ENCODE data around the gene ACTN4. TPM values are rescaled to one million over a fixed set of nuclear protein-coding genes. Genes with fewer than 3 reads are reported as not detected.

The ACTN4 gene
- total and polyA plus RNA-seq, 10 of the 15 experiments (the other 5 are each of a cell fraction or from before 2014, with no cell fraction given): 2.4 to 293 (median 72.5) TPM

- Histone ChIP-seq H3K9me3 (replicated peaks; ENCODE audit: control insufficient read depth, insufficient read depth, low read length) (no peaks in the 10 kb centered on the region), H2AFZ (ENCODE audit: control insufficient read depth, low read depth, low read length) (peak overlapping the region; percentile 35), H3K4me3 (peak overlapping the region; percentile 57; the same call in 1 of the 2 replicates), H3K79me2 (ENCODE audit: control insufficient read depth, insufficient read depth, low read length) (no peaks in the 10 kb centered on the region; the same call in 1 of the 2 replicates), H3K4me2 (ENCODE audit: control insufficient read depth, insufficient read depth) (peak overlapping the region; percentile 72), H3K4me1 (ENCODE audit: control insufficient read depth, insufficient read depth, low read length) (peaks cover 22% of the 10 kb centered on the region), H3K27ac (ENCODE audit: control insufficient read depth, insufficient read depth) (peak overlapping the region; percentile 41), H4K20me1 (ENCODE audit: control insufficient read depth, insufficient read depth) (no peaks in the 10 kb centered on the region), H3K36me3 (ENCODE audit: control insufficient read depth in 2 of 2, insufficient read depth in 2 of 2, low read length in 1 of 2) (peaks cover 0 to 1% of the 10 kb centered on the region in 2 experiments; a peak in 1 of 4 replicates), H3K27me3 (replicated peaks in 1 of 2; ENCODE audit: control insufficient read depth in 2 of 2, insufficient read depth in 2 of 2, low read length in 1 of 2) (no peaks in the 10 kb centered on the region), H3K9ac (ENCODE audit: control insufficient read depth, insufficient read depth, low read length) (peak overlapping the region; percentile 5; the same call in 1 of the 2 replicates)
- ChIA-PET CTCF (interaction anchor here (0.9 to 3.2 kb wide), 8 partner anchors 25 to 219 kb away, joined by 3 to 20 read pairs (median 4); partner anchors contain the start of genes MRPS12, RINL and SARS2), POLR2A (interaction anchor here (0.6 to 1.2 kb wide), 5 partner anchors 10 to 692 kb away, joined by 3 to 5 read pairs (median 3); partner anchors contain the start of gene ECH1), RAD21 (ENCODE audit: unreplicated experiment) (interaction anchor here (1.4 to 1.8 kb wide), 4 partner anchors 144 to 196 kb away, joined by 3 to 11 read pairs (median 6); partner anchors contain the start of genes MRPS12, RINL and SARS2), SMC1A (ENCODE audit: uncharacterized antibody, unreplicated experiment) (interaction anchor here (0.6 to 1.5 kb wide), 3 partner anchors 153 to 397 kb away, joined by 3 to 4 read pairs (median 4); no protein-coding TSS in a partner anchor)
- WGBS (ENCODE audit: insufficient coverage, insufficient replicate concordance, low lambda C conversion rate, missing lambda C conversion rate): 0% methylated on average over 4 of the region's 4 CpGs
- ATAC-seq: peak; percentile 60
- BruUV-seq (replicated peaks): no TSS peak
- FAIRE-seq: no peak
- intact Hi-C loops (cut with micrococcal nuclease; ENCODE audit: unreplicated experiment): loop anchor here (10.0 kb wide), 1 partner anchor 219 kb away; no protein-coding TSS in a partner anchor
- in situ Hi-C loops (cut with MboI): loop anchor here (5.0 kb wide), 1 partner anchor 198 kb away; the partner anchor contains the start of genes MRPS12 and SARS2
- DNase-seq (ENCODE audit: low read depth, low spot score): no peak
- no peak for TF ChIP-seq BMI1 (IDR thresholded peaks at IDR 0.05; ENCODE audit: borderline replicate concordance)
- no peak for TF ChIP-seq DPF2 (IDR thresholded peaks at IDR 0.05)
- TF ChIP-seq BACH1 (IDR thresholded peaks at IDR 0.05; ENCODE audit: borderline replicate concordance): no peak
- TF ChIP-seq RUNX3 (IDR thresholded peaks at IDR 0.05; ENCODE audit: low read length): peak; percentile 77
These were observed 86.7 kb downstream of the ACTN4 start for GRCh38 chr19:38734176-38734425.

Measured in GM12878 (cell line).